Heart right ventricle (tissue), 16 donors: ENCODE results near the gene ROR2. TPM values are rescaled to one million over a fixed set of nuclear protein-coding genes. Genes with fewer than 3 reads are reported as not detected.

Experiments
- ATAC-seq, 8 donors: fragments of 200-7000 bp; cut with Tn5 transposase; one replicate each; pipeline ENCODE4 v1.9.1; 2020; ENCODE audit warnings: mild to moderate bottlenecking in 8 of 8, moderate library complexity in 8 of 8, moderate number of reproducible peaks in 1 of 8
- DNase-seq, 2 donors: peaks; one replicate each; pipeline ENCODE4 v3.0.0-alpha.2; 2020
- H3K27ac ChIP-seq, 10 donors: fragments of 200-600 bp; sonication (generic) in 2 of 10; one replicate each; pipeline versions ENCODE4 v1.5.0 to v1.8.0; 2020 to 2022; ENCODE audit warnings: mild to moderate bottlenecking in 3 of 10
- H3K27me3 ChIP-seq, 7 donors: fragments of 200-600 bp; one replicate each; pipeline ENCODE4 v1.8.0; 2021 to 2022; ENCODE audit warnings: mild to moderate bottlenecking in 2 of 7
- H3K36me3 ChIP-seq, 9 donors: fragments of 200-600 bp; sonication (generic) in 1 of 9; one replicate each; pipeline versions ENCODE4 v1.5.0 to v1.8.0; 2020 to 2022; ENCODE audit warnings: mild to moderate bottlenecking in 2 of 9
- H3K4me1 ChIP-seq, 9 donors: fragments of 200-600 bp; sonication (generic) in 1 of 9; one replicate each; pipeline versions ENCODE4 v1.5.0 to v1.8.0; 2020 to 2022; ENCODE audit warnings: mild to moderate bottlenecking in 4 of 9
- H3K4me3 ChIP-seq, 10 donors: fragments of 200-600 bp; sonication (generic) in 2 of 10; one replicate each; pipeline versions ENCODE4 v1.5.0 to v1.8.0; 2020 to 2022; ENCODE audit warnings: mild to moderate bottlenecking in 7 of 10, moderate library complexity in 2 of 10
- H3K9me3 ChIP-seq, 11 donors: fragments of 200-600 bp in 10 of 11; sonication (generic) in 2 of 11; one replicate each; pipeline versions ENCODE4 v1.5.0 to v1.8.0; 2013 to 2022; ENCODE audit warnings: mild to moderate bottlenecking in 2 of 11, control low read depth in 1 of 11, moderate library complexity in 1 of 11
- WGBS, 2 donors: extraction: QIAGEN DNeasy Blood & Tissue Kit; methylation state at CpG; one replicate each; pipeline ENCODE4 v1.1.7; 2013; ENCODE audit warnings: inconsistent platforms in 1 of 2; 5-methylcytosine and 5-hydroxymethylcytosine counted together
- intact Hi-C, 10 donors: fragments of 100-400 bp; cut with DNase I; formaldehyde crosslinking; loops; one replicate each; pipeline versions ENCODE4 v1.11.1 to v1.14.2; 2022
- polyA plus RNA-seq, 2 donors: library from polyadenylated mRNA; stranded (reverse); fragments of 200-250 nt; gene quantifications; one replicate each; pipeline ENCODE4 v1.2.3, GENCODE V29; 2013
- total RNA-seq, 10 donors: library from RNA; stranded (reverse); fragmentation: NEBNext Ultra II Directional in 3 of 10; extraction: Animal tissue kit (Norgen Biotek cat#: 25700) in 3 of 10; gene quantifications; one replicate each; pipeline versions ENCODE4 v1.2.1 to v1.2.4, GENCODE V29; 2021 to 2023
- TF ChIP-seq, protein P1 (sequence below), 9 donors: fragments of 200-600 bp; sonication (generic) in 2 of 9; IDR thresholded peaks; one replicate each; pipeline versions ENCODE4 v1.5.0 to v1.8.0; 2021 to 2022; ENCODE audit warnings: antibody characterized with exemption in 9 of 9, mild to moderate bottlenecking in 5 of 9, moderate library complexity in 1 of 9
- donor health status: Arrhythmogenic right ventricular cardiomyopathy.
- donor health status: ischemic (EF 13 %, LVEDD 7.1; RV severe dilation, severe dysfunction).
- donor health status: healthy with polysubstance abuse.
- donor health status: DM: no; HTN: yes; CAD: no.
- donor health status: DM: no; HTN: no; CAD: no.
- donor health status: ischemic (EF 25% LVEDD 6.9; RV normal size, moderate dysfunction).
- donor health status: ischemic (EF 25% LVEDD 5.7; RV mildly dilated, moderate dysfunction).
- donor health status: healthy.
- donor health status: DM: yes; HTN: yes; CAD: no.
- donor health status: Ischemic cardiomyopathy.
- donor health status: ischemic (EF 35%, LVEDD 5.7; RV mildly dilated, moderate dysfunction).
- donor health status: nonischemic (EF 11% LVEDD 7.7; RV severe dilation, severe dysfunction).
- donor health status: DM: yes; HTN: yes; CAD: no.
- donor health status: PGD.
- donor health status: ischemic (EF 29% LVEDD 5.4; RV normal size, mild dysfunction).
- donor health status: nonischemic (EF 23%, LVEDD 6.1; RV moderate dilation, normal function).

ROR2 gene
- total and polyA plus RNA-seq, 12 donors, result 0.11 to 1.4 (median 0.47) TPM

DNA sequence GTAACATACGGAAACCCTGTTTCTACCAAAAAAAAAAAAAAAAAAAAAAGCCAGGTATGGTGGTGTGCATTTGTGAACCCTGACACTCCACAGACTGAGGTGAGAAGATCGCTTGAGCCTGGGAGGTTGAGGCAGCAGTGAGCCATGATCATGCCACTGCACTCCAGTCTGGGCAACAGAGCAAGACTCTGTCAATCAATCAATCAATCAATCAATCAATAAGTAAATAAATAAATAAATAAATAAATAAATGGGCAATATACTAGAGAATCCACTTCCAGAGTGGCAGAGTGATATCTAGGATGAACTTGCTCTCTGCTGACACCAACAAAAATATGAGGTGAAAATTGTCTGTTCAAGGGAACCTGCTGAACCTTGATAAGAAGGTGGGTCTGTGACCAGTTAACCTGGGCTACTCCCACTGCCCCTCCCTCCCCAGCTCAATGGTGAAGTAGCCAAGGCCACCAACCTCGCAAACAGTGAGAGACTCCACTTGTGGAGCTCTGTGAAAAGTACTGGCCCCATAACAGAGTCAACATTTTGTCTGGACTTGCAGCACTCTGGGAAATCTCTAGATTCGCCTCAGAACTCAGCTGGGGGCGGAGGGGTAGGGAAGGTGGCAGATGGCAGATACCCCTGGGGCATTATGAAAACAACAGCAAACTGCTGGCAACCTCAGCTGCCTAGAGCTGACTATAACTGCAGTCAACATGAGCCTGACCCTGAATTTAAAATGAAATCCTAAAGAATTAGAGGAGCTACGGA is 163.7 kb downstream of the ROR2 start:
- WGBS, 2 donors, result 85 to 88% methylated on average over 6 of the region's 6 CpGs

GRCh38 chr9:91785447-91785842 is 164.6 kb downstream of the ROR2 start:
- H3K9me3 ChIP-seq, result peaks cover 0 to 20% (median 3%) of the 10 kb centered on the region in 11 donors
- DNase-seq, result no peak
- no peak overlapping the region for H3K4me3 ChIP-seq
- no peaks in the 10 kb centered on the region for H3K36me3 ChIP-seq
- TF ChIP-seq, protein P1, sequence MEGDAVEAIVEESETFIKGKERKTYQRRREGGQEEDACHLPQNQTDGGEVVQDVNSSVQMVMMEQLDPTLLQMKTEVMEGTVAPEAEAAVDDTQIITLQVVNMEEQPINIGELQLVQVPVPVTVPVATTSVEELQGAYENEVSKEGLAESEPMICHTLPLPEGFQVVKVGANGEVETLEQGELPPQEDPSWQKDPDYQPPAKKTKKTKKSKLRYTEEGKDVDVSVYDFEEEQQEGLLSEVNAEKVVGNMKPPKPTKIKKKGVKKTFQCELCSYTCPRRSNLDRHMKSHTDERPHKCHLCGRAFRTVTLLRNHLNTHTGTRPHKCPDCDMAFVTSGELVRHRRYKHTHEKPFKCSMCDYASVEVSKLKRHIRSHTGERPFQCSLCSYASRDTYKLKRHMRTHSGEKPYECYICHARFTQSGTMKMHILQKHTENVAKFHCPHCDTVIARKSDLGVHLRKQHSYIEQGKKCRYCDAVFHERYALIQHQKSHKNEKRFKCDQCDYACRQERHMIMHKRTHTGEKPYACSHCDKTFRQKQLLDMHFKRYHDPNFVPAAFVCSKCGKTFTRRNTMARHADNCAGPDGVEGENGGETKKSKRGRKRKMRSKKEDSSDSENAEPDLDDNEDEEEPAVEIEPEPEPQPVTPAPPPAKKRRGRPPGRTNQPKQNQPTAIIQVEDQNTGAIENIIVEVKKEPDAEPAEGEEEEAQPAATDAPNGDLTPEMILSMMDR (IDR thresholded peaks at IDR 0.05), result no peak
- H3K4me1 ChIP-seq, result no peaks in the 10 kb centered on the region
- intact Hi-C loops, result no loop called here
- peaks cover 0 to 12% (median 3%) of the 10 kb centered on the region in 7 donors for H3K27me3 ChIP-seq
- WGBS, 2 donors, result 59 to 73% methylated on average over 5 of the region's 5 CpGs
- no peak overlapping the region for H3K27ac ChIP-seq
- no peak for ATAC-seq

More for the DNA sequence above, 163.7 kb downstream of the ROR2 start:
- no peaks in the 10 kb centered on the region for H3K36me3 ChIP-seq
- no peak overlapping the region for H3K4me3 ChIP-seq
- intact Hi-C loops, result no loop called here
- H3K4me1 ChIP-seq, result no peaks in the 10 kb centered on the region
- ATAC-seq, result no peak
- H3K9me3 ChIP-seq, result peaks cover 0 to 20% (median 3%) of the 10 kb centered on the region in 11 donors
- H3K27ac ChIP-seq, result no peak overlapping the region
- DNase-seq, result no peak
- TF ChIP-seq, protein P1 (IDR thresholded peaks at IDR 0.05), result no peak
- H3K27me3 ChIP-seq, result peaks cover 0 to 12% (median 3%) of the 10 kb centered on the region in 7 donors

GRCh38 chr9:91784673-91785446 is 165.2 kb downstream of the ROR2 start:
- H3K4me3 ChIP-seq, result no peak overlapping the region
- 87 to 96% methylated on average over 6 of the region's 6 CpGs for WGBS, 2 donors

More at GRCh38 chr9:91784673-91785446, 165.2 kb downstream of the ROR2 start:
- intact Hi-C loops, result no loop called here
- Histone ChIP-seq H3K4me1 (no peaks in the 10 kb centered on the region), H3K27me3 (peaks cover 0 to 12% (median 3%) of the 10 kb centered on the region in 7 donors), H3K27ac (no peak overlapping the region), H3K36me3 (no peaks in the 10 kb centered on the region), H3K9me3 (peaks cover 0 to 20% (median 3%) of the 10 kb centered on the region in 11 donors)
- TF ChIP-seq, protein P1 (IDR thresholded peaks at IDR 0.05), result no peak
- no peak for DNase-seq
- ATAC-seq, result no peak
